ENCODE data around the gene ELL2.
A peak's percentile ranks its signal among the peaks of the same experiment; 100 is the strongest.

Gene ELL2

DNA sequence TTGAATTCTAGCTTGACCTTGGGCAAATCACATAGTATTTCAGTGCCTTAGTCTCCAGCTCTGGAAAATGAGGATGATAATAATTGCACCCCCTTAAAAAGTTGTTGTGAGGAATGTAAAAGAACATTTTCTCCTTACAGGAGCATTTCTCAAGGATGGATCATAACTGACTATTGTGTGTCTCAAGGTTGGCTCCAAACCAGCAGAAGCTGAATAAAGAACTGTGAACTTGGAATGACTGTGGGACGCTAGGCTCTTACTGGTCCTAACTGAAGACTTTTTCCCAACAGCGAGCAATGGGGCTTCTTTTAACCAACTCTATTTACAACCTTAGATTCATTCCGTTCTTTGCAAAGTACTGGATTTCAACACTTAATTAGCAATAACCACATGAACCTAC, 113.0 kb downstream of the ELL2 start:
- Histone ChIP-seq H2BK5ac (ENCODE audit: low read length) (no peak overlapping the region), H2BK15ac (ENCODE audit: low read length) (no peak overlapping the region), H3K36me3 (replicated peaks in 1 of 2; ENCODE audit: control insufficient read depth in 2 of 2, insufficient read depth in 2 of 2, low read length in 2 of 2) (no peaks in the 10 kb centered on the region), H3K27ac (replicated peaks; ENCODE audit: low read length) (no peak overlapping the region), H3K9ac (ENCODE audit: low read depth, low read length, poor library complexity) (no peak overlapping the region), H2BK120ac (ENCODE audit: low read depth, low read length) (no peak overlapping the region), H2BK12ac (ENCODE audit: low read length) (no peak overlapping the region), H3K4ac (ENCODE audit: low read length) (no peak overlapping the region), H2AK5ac (ENCODE audit: low read depth, low read length) (no peak overlapping the region), H3K27me3 (ENCODE audit: control insufficient read depth in 3 of 3, insufficient read depth in 3 of 3, low read depth in 1 of 3, low read length in 3 of 3) (no peaks in the 10 kb centered on the region), H3K4me1 (ENCODE audit: control insufficient read depth in 2 of 2, insufficient read depth in 1 of 2, low read depth in 1 of 2, low read length in 2 of 2) (no peaks in the 10 kb centered on the region), H3K14ac (ENCODE audit: low read length) (no peak overlapping the region), H4K91ac (ENCODE audit: low read depth, low read length, poor library complexity) (no peak overlapping the region), H3K23ac (ENCODE audit: low read depth, low read length, poor library complexity) (no peak overlapping the region), H3K4me2 (ENCODE audit: insufficient read depth, low read length, poor library complexity, severe bottlenecking) (no peak overlapping the region), H3K9me3 (replicated peaks in 1 of 2; ENCODE audit: control insufficient read depth in 2 of 2, insufficient read depth in 1 of 2, low read depth in 1 of 2, low read length in 2 of 2) (no peaks in the 10 kb centered on the region), H4K8ac (ENCODE audit: low read depth, low read length) (no peak overlapping the region), H3K4me3 (ENCODE audit: low read length in 2 of 2) (no peak overlapping the region), H3K79me1 (ENCODE audit: low read depth, low read length) (no peaks in the 10 kb centered on the region), H2AFZ (ENCODE audit: low read length) (no peak overlapping the region), H3K18ac (ENCODE audit: low read length) (no peak overlapping the region)
- no CpG with 5 or more reads among the region's 3 CpGs for WGBS, 2 donors (ENCODE audit: extremely low coverage in 2 of 2, insufficient read length in 2 of 2, insufficient replicate concordance in 1 of 2)
- DNase-seq (ENCODE audit: low spot score), result no peak

DNA sequence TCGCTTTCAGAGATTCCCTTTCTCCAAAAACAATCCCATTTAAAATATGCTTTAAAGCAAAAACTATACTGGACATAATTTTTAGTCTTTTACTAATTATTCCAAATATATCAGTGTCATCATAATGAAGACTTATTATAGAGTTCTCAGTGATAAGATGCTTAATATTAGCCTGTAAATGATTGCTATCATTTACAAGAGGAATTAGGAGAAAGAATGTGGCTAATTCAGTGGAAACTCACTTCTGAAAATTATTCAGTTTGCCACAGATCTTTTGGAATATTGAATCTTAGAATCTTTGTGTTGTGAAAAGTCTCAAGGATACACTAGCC, 114.4 kb downstream of the ELL2 start:
- no peak overlapping the region for H2BK15ac ChIP-seq (ENCODE audit: low read length)
- no peak overlapping the region for H2AK5ac ChIP-seq (ENCODE audit: low read depth, low read length)
- DNase-seq (ENCODE audit: low spot score), result no peak
- H3K79me1 ChIP-seq (ENCODE audit: low read depth, low read length), result no peaks in the 10 kb centered on the region
- H4K91ac ChIP-seq (ENCODE audit: low read depth, low read length, poor library complexity), result no peak overlapping the region
- H2BK5ac ChIP-seq (ENCODE audit: low read length), result no peak overlapping the region
- no peak overlapping the region for H2BK12ac ChIP-seq (ENCODE audit: low read length)
- no peak overlapping the region for H2BK120ac ChIP-seq (ENCODE audit: low read depth, low read length)
- H3K14ac ChIP-seq (ENCODE audit: low read length), result no peak overlapping the region
- no peak overlapping the region for H3K23ac ChIP-seq (ENCODE audit: low read depth, low read length, poor library complexity)
- no peak overlapping the region for H3K9ac ChIP-seq (ENCODE audit: low read depth, low read length, poor library complexity)
- H3K18ac ChIP-seq (ENCODE audit: low read length), result no peak overlapping the region
- H2AFZ ChIP-seq (ENCODE audit: low read length), result no peak overlapping the region
- no CpG with 5 or more reads among the region's 1 CpG for WGBS, 2 donors (ENCODE audit: extremely low coverage in 2 of 2, insufficient read length in 2 of 2, insufficient replicate concordance in 1 of 2)
- no peaks in the 10 kb centered on the region for H3K4me1 ChIP-seq (ENCODE audit: control insufficient read depth in 2 of 2, insufficient read depth in 1 of 2, low read depth in 1 of 2, low read length in 2 of 2)
- no peaks in the 10 kb centered on the region for H3K27me3 ChIP-seq (ENCODE audit: control insufficient read depth in 3 of 3, insufficient read depth in 3 of 3, low read depth in 1 of 3, low read length in 3 of 3)
- no peak overlapping the region for H3K4me2 ChIP-seq (ENCODE audit: insufficient read depth, low read length, poor library complexity, severe bottlenecking)
- H3K9me3 ChIP-seq (replicated peaks in 1 of 2; ENCODE audit: control insufficient read depth in 2 of 2, insufficient read depth in 1 of 2, low read depth in 1 of 2, low read length in 2 of 2), result no peaks in the 10 kb centered on the region
- H4K8ac ChIP-seq (ENCODE audit: low read depth, low read length), result no peak overlapping the region
- H3K27ac ChIP-seq (replicated peaks; ENCODE audit: low read length), result no peak overlapping the region
- H3K36me3 ChIP-seq (replicated peaks in 1 of 2; ENCODE audit: control insufficient read depth in 2 of 2, insufficient read depth in 2 of 2, low read length in 2 of 2), result no peaks in the 10 kb centered on the region
- no peak overlapping the region for H3K4ac ChIP-seq (ENCODE audit: low read length)
- no peak overlapping the region for H3K4me3 ChIP-seq (ENCODE audit: low read length in 2 of 2)

GRCh38 chr5:95846554-95847260, 114.9 kb downstream of the ELL2 start:
- no CpG with 5 or more reads among the region's 7 CpGs for WGBS, 2 donors (ENCODE audit: extremely low coverage in 2 of 2, insufficient read length in 2 of 2, insufficient replicate concordance in 1 of 2)
- DNase-seq (ENCODE audit: low spot score), result peak; percentile 60
- H4K91ac ChIP-seq (ENCODE audit: low read depth, low read length, poor library complexity), result no peak overlapping the region

DNA sequence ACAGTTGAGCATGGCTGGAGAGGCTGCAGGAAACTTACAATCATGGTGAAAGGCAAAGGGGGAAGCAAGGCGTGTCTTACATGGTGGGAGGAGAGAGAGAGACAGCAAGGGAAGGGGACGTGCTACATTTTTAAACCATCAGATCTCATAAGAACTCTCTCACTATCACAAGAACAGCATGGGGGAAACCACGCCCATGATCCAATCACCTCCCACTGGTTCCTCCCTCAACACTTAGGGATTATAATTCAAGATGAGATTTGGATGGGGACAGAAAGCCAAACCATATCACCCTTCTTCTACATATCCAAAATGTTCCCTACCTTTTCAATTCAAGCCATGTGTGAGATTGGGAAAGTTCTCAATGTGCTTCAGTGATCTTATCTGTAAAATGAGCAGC, 116.3 kb downstream of the ELL2 start:
- H3K4me3 ChIP-seq (ENCODE audit: low read length in 2 of 2), result no peak overlapping the region
- H2BK12ac ChIP-seq (ENCODE audit: low read length), result no peak overlapping the region
- H3K9ac ChIP-seq (ENCODE audit: low read depth, low read length, poor library complexity), result no peak overlapping the region
- no peak overlapping the region for H4K91ac ChIP-seq (ENCODE audit: low read depth, low read length, poor library complexity)
- H2BK15ac ChIP-seq (ENCODE audit: low read length), result no peak overlapping the region
- DNase-seq (ENCODE audit: low spot score), result no peak
- H3K23ac ChIP-seq (ENCODE audit: low read depth, low read length, poor library complexity), result no peak overlapping the region
- no peak overlapping the region for H3K4ac ChIP-seq (ENCODE audit: low read length)
- H3K18ac ChIP-seq (ENCODE audit: low read length), result no peak overlapping the region
- H3K27me3 ChIP-seq (ENCODE audit: control insufficient read depth in 3 of 3, insufficient read depth in 3 of 3, low read depth in 1 of 3, low read length in 3 of 3), result no peaks in the 10 kb centered on the region
- H3K14ac ChIP-seq (ENCODE audit: low read length), result no peak overlapping the region
- no peak overlapping the region for H2AK5ac ChIP-seq (ENCODE audit: low read depth, low read length)
- H2BK5ac ChIP-seq (ENCODE audit: low read length), result no peak overlapping the region
- no peaks in the 10 kb centered on the region for H3K4me1 ChIP-seq (ENCODE audit: control insufficient read depth in 2 of 2, insufficient read depth in 1 of 2, low read depth in 1 of 2, low read length in 2 of 2)
- no peak overlapping the region for H4K8ac ChIP-seq (ENCODE audit: low read depth, low read length)
- no peaks in the 10 kb centered on the region for H3K79me1 ChIP-seq (ENCODE audit: low read depth, low read length)
- no peak overlapping the region for H2AFZ ChIP-seq (ENCODE audit: low read length)
- H3K4me2 ChIP-seq (ENCODE audit: insufficient read depth, low read length, poor library complexity, severe bottlenecking), result no peak overlapping the region
- H3K9me3 ChIP-seq (replicated peaks in 1 of 2; ENCODE audit: control insufficient read depth in 2 of 2, insufficient read depth in 1 of 2, low read depth in 1 of 2, low read length in 2 of 2), result no peaks in the 10 kb centered on the region
- no peak overlapping the region for H2BK120ac ChIP-seq (ENCODE audit: low read depth, low read length)
- H3K36me3 ChIP-seq (replicated peaks in 1 of 2; ENCODE audit: control insufficient read depth in 2 of 2, insufficient read depth in 2 of 2, low read length in 2 of 2), result no peaks in the 10 kb centered on the region
- no peak overlapping the region for H3K27ac ChIP-seq (replicated peaks; ENCODE audit: low read length)
- no CpG with 5 or more reads among the region's 3 CpGs for WGBS, 2 donors (ENCODE audit: extremely low coverage in 2 of 2, insufficient read length in 2 of 2, insufficient replicate concordance in 1 of 2)

More at GRCh38 chr5:95846554-95847260, 114.9 kb downstream of the ELL2 start:
- no peak overlapping the region for H2BK12ac ChIP-seq (ENCODE audit: low read length)
- no peak overlapping the region for H3K9ac ChIP-seq (ENCODE audit: low read depth, low read length, poor library complexity)
- no peak overlapping the region for H2BK120ac ChIP-seq (ENCODE audit: low read depth, low read length)
- peak overlapping the region; percentile 31 for H2AFZ ChIP-seq (ENCODE audit: low read length)
- no peak overlapping the region for H2BK15ac ChIP-seq (ENCODE audit: low read length)
- H3K18ac ChIP-seq (ENCODE audit: low read length), result peak overlapping the region; percentile 11
- no peaks in the 10 kb centered on the region for H3K9me3 ChIP-seq (replicated peaks in 1 of 2; ENCODE audit: control insufficient read depth in 2 of 2, insufficient read depth in 1 of 2, low read depth in 1 of 2, low read length in 2 of 2)
- H3K4me3 ChIP-seq (ENCODE audit: low read length in 2 of 2), result no peak overlapping the region
- no peak overlapping the region for H2BK5ac ChIP-seq (ENCODE audit: low read length)
- no peaks in the 10 kb centered on the region for H3K4me1 ChIP-seq (ENCODE audit: control insufficient read depth in 2 of 2, insufficient read depth in 1 of 2, low read depth in 1 of 2, low read length in 2 of 2)
- H3K79me1 ChIP-seq (ENCODE audit: low read depth, low read length), result no peaks in the 10 kb centered on the region
- H3K4me2 ChIP-seq (ENCODE audit: insufficient read depth, low read length, poor library complexity, severe bottlenecking), result no peak overlapping the region
- H3K36me3 ChIP-seq (replicated peaks in 1 of 2; ENCODE audit: control insufficient read depth in 2 of 2, insufficient read depth in 2 of 2, low read length in 2 of 2), result no peaks in the 10 kb centered on the region
- H2AK5ac ChIP-seq (ENCODE audit: low read depth, low read length), result no peak overlapping the region
- H4K8ac ChIP-seq (ENCODE audit: low read depth, low read length), result no peak overlapping the region
- no peaks in the 10 kb centered on the region for H3K27me3 ChIP-seq (ENCODE audit: control insufficient read depth in 3 of 3, insufficient read depth in 3 of 3, low read depth in 1 of 3, low read length in 3 of 3)
- H3K14ac ChIP-seq (ENCODE audit: low read length), result no peak overlapping the region
- no peak overlapping the region for H3K27ac ChIP-seq (replicated peaks; ENCODE audit: low read length)
- no peak overlapping the region for H3K23ac ChIP-seq (ENCODE audit: low read depth, low read length, poor library complexity)
- H3K4ac ChIP-seq (ENCODE audit: low read length), result no peak overlapping the region
